Measurements from ENCODE around the gene TENM4. TPM values are rescaled to one million over a fixed set of nuclear protein-coding genes. Genes with fewer than 3 reads are reported as not detected.

The TENM4 gene
- total RNA-seq, 1 experiment from 2014 or later, result 0.39 TPM

DNA sequence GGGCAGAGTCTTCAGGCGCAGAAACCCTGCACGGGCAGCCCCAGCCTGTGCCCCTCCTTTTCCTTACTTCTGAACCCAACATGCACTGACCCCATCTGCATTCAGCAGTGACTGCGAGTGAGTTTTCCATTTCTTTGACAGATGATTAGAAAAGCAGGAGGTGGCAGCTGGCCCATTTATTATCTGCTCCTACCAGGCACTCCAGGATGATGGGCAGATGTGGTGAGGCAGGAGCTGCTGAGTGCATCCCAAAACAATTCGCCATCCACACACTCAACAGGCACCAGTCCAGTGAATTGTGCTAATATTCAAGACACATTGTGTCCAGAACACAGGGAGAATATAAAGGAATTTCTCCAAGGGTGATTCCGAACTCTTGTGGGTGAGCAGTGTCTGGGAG, 208.5 kb downstream of the TENM4 start:
- TF ChIP-seq, protein P1, sequence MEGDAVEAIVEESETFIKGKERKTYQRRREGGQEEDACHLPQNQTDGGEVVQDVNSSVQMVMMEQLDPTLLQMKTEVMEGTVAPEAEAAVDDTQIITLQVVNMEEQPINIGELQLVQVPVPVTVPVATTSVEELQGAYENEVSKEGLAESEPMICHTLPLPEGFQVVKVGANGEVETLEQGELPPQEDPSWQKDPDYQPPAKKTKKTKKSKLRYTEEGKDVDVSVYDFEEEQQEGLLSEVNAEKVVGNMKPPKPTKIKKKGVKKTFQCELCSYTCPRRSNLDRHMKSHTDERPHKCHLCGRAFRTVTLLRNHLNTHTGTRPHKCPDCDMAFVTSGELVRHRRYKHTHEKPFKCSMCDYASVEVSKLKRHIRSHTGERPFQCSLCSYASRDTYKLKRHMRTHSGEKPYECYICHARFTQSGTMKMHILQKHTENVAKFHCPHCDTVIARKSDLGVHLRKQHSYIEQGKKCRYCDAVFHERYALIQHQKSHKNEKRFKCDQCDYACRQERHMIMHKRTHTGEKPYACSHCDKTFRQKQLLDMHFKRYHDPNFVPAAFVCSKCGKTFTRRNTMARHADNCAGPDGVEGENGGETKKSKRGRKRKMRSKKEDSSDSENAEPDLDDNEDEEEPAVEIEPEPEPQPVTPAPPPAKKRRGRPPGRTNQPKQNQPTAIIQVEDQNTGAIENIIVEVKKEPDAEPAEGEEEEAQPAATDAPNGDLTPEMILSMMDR (IDR thresholded peaks at IDR 0.05), result no peak
- TF ChIP-seq POLR2AphosphoS5 (IDR thresholded peaks at IDR 0.05; ENCODE audit: low read depth, low read length) (no peak), SIN3A (IDR thresholded peaks at IDR 0.05; ENCODE audit: borderline replicate concordance, insufficient read depth, low read depth, low read length) (no peak), TCF7L2 (IDR thresholded peaks at IDR 0.05; ENCODE audit: low read depth, low read length) (no peak)
- TF ChIP-seq, protein P2, sequence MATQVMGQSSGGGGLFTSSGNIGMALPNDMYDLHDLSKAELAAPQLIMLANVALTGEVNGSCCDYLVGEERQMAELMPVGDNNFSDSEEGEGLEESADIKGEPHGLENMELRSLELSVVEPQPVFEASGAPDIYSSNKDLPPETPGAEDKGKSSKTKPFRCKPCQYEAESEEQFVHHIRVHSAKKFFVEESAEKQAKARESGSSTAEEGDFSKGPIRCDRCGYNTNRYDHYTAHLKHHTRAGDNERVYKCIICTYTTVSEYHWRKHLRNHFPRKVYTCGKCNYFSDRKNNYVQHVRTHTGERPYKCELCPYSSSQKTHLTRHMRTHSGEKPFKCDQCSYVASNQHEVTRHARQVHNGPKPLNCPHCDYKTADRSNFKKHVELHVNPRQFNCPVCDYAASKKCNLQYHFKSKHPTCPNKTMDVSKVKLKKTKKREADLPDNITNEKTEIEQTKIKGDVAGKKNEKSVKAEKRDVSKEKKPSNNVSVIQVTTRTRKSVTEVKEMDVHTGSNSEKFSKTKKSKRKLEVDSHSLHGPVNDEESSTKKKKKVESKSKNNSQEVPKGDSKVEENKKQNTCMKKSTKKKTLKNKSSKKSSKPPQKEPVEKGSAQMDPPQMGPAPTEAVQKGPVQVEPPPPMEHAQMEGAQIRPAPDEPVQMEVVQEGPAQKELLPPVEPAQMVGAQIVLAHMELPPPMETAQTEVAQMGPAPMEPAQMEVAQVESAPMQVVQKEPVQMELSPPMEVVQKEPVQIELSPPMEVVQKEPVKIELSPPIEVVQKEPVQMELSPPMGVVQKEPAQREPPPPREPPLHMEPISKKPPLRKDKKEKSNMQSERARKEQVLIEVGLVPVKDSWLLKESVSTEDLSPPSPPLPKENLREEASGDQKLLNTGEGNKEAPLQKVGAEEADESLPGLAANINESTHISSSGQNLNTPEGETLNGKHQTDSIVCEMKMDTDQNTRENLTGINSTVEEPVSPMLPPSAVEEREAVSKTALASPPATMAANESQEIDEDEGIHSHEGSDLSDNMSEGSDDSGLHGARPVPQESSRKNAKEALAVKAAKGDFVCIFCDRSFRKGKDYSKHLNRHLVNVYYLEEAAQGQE (IDR thresholded peaks at IDR 0.05; ENCODE audit: insufficient read depth in 1 of 2, low read depth in 2 of 2, low read length in 1 of 2), result no peak
- Histone ChIP-seq H3K27ac (ENCODE audit: low read length) (no peak overlapping the region), H3K27me3 (ENCODE audit: control insufficient read depth, insufficient read depth, low read length) (0 out of 2 replicates have a peak, but pooled peaks cover 4% of the 10 kb centered on the region), H3K4me3 (ENCODE audit: low read depth in 2 of 2, low read length in 2 of 2) (no peak overlapping the region), H3K4me1 (ENCODE audit: control insufficient read depth, insufficient read depth, low read length) (no peaks in the 10 kb centered on the region), H3K36me3 (ENCODE audit: control insufficient read depth, insufficient read depth, low read length) (no peaks in the 10 kb centered on the region), H3K9me3 (ENCODE audit: control insufficient read depth, insufficient read depth, low read depth, low read length) (no peaks in the 10 kb centered on the region)
- DNase-seq (ENCODE audit: low read depth, low spot score), result no peak
- ChIA-PET CTCF (no interaction called here), POLR2A (no interaction called here)
- in situ Hi-C loops (cut with HindIII; ENCODE audit: low pct_unique_long_range_greater_than_20kb, low sequenced_read_pairs), result no loop called here
- ATAC-seq, result no peak
- no TSS peak for BruUV-seq (replicated peaks)
- intact Hi-C loops (cut with micrococcal nuclease; ENCODE audit: unreplicated experiment), result no loop called here

DNA sequence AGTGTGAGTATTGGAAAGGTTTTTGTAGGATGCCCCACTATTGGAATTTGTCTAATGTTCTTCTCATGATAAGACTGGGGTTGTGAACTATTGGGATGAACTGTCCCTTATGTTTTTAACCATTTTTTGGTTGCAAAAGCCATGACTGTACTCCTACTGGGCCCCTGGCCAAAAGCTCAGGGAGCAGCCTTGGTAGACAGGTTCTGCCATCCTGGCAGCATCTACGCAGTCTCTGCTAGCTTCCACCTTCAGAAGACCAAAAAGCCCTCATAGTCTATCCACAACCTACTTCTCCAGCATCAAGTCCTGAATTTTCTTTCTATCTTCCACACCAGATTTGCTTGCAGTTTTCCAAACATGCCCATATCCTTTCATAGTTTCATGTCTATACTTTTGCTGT, 211.8 kb downstream of the TENM4 start:
- in situ Hi-C loops (cut with HindIII; ENCODE audit: low pct_unique_long_range_greater_than_20kb, low sequenced_read_pairs), result no loop called here
- TF ChIP-seq, protein P2 (IDR thresholded peaks at IDR 0.05; ENCODE audit: insufficient read depth in 1 of 2, low read depth in 2 of 2, low read length in 1 of 2), result no peak
- TF ChIP-seq SIN3A (IDR thresholded peaks at IDR 0.05; ENCODE audit: borderline replicate concordance, insufficient read depth, low read depth, low read length) (no peak), TCF7L2 (IDR thresholded peaks at IDR 0.05; ENCODE audit: low read depth, low read length) (no peak), POLR2AphosphoS5 (IDR thresholded peaks at IDR 0.05; ENCODE audit: low read depth, low read length) (no peak)
- TF ChIP-seq, protein P1 (IDR thresholded peaks at IDR 0.05), result no peak

More for the DNA sequence above, 211.8 kb downstream of the TENM4 start:
- no peak for DNase-seq (ENCODE audit: low read depth, low spot score)
- no peak for ATAC-seq
- Histone ChIP-seq H3K4me3 (ENCODE audit: low read depth in 2 of 2, low read length in 2 of 2) (no peak overlapping the region), H3K4me1 (ENCODE audit: control insufficient read depth, insufficient read depth, low read length) (no peaks in the 10 kb centered on the region), H3K27ac (ENCODE audit: low read length) (no peak overlapping the region), H3K9me3 (ENCODE audit: control insufficient read depth, insufficient read depth, low read depth, low read length) (no peaks in the 10 kb centered on the region), H3K36me3 (ENCODE audit: control insufficient read depth, insufficient read depth, low read length) (no peaks in the 10 kb centered on the region), H3K27me3 (ENCODE audit: control insufficient read depth, insufficient read depth, low read length) (0 out of 2 replicates have a peak, but pooled peaks cover 4% of the 10 kb centered on the region)
- ChIA-PET CTCF (no interaction called here), POLR2A (no interaction called here)
- no TSS peak for BruUV-seq (replicated peaks)
- intact Hi-C loops (cut with micrococcal nuclease; ENCODE audit: unreplicated experiment), result no loop called here
